ENCODE results near the gene FAIM2.

Gene FAIM2

GRCh38 chr12:49917166-49917787 is 13.6 kb upstream of the FAIM2 start:
- DNase-seq: peak; percentile 23

DNA sequence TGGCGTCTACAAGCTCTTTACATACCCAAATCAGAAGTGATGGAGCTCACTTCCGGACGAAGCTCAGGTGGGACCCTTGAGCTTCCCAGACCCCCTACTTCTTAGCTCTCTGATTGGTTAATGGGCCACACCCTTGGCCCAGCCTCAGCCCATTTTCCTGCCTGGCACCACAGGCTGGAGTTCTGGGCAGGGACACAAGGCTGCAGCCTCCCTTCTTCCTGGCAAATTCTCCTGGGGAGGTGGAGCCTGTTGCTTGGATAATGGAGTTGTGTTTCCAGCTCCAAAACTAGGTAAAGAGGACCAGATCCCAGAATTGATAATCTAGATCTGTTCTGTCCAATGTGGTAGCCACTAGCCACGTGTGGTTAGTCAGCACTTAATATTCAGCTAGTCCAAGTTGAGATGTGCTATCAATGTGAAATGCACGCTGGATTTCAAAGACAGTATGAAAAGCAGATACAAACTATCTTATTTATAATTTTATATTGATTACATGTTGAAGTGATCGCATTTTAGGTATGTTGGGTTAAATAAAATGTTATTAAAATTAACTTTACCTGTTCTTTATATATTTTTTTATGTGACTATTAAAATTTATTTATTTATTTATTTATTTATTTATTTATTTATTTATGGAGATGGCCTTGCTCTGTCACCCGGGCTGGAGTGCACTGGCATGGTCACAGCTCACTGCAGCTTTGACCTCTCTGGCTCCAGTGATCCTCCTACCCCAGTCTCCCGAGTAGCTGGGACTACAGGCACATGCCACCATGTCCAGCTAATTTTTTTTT is 12.6 kb upstream of the FAIM2 start:
- no peak for DNase-seq

DNA sequence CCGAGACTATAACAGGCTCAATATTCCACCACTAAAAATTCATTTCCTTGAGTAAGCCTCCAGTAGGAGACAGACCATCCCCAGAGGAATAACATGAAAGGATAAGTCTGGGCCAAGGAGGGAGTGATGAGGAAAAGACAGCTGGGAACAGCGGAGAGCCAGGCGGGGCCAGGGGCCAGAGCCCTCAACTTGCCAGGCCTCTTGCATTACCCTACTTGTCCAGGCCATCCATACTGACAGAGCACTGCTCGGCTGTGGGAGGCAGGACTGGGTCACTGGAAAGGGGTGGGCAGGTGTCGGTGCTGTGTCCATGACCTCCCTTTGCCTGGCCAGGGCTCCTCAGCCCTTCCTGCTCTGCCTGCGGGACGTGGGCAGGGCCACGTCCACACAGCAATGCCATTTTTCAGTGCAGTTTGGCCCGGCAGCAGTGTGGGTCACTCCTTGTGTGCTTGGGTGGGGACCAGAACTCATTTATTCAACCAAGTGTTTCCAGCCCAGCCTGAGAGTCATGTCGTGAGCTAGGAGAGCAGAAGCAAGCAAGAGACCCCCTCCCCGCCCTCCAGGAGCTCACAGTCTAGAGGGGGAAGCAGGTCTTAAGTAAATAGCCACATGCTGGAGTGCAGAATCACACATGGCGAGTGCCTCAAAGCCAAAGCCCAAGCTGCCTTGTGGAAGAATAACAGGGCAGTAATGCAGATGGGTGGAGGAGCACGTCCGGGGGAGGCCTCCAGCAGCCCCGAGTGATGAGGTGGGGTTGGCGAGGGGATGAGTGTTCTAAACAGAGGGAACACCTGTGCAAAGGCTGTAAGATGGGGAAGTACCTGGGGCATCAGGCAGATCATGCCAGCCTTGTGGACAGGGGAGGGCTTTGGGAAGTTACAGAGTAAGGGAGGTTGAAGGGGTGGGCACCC is 8.9 kb upstream of the FAIM2 start:
- DNase-seq: no peak

DNA sequence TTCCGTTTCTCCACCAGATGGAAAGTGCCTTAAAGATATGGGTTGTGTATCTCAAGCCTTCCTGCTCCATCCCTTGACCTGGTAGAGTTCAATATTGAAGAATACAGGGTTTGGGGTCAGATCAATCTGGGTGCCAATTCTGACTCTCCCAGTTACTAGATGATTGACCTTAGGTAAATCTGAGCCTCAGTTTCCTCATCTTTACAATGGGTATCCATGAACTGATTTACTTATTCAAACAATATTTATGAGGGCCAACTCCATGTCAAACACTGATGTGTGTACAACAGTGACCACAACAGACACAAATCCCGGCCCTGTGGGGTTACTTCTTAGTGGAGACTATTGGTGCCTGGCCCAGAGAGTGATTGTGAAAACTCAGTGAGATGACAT is 7.5 kb upstream of the FAIM2 start:
- DNase-seq: no peak

- no peak for DNase-seq
These were observed 6.9 kb upstream of the FAIM2 start for GRCh38 chr12:49910331-49911212.

GRCh38 chr12:49909826-49910225 is 6.1 kb upstream of the FAIM2 start:
- no peak for DNase-seq

GRCh38 chr12:49909356-49909755 is 5.7 kb upstream of the FAIM2 start:
- DNase-seq: no peak

GRCh38 chr12:49907352-49907751 is 3.7 kb upstream of the FAIM2 start:
- DNase-seq: no peak

DNA sequence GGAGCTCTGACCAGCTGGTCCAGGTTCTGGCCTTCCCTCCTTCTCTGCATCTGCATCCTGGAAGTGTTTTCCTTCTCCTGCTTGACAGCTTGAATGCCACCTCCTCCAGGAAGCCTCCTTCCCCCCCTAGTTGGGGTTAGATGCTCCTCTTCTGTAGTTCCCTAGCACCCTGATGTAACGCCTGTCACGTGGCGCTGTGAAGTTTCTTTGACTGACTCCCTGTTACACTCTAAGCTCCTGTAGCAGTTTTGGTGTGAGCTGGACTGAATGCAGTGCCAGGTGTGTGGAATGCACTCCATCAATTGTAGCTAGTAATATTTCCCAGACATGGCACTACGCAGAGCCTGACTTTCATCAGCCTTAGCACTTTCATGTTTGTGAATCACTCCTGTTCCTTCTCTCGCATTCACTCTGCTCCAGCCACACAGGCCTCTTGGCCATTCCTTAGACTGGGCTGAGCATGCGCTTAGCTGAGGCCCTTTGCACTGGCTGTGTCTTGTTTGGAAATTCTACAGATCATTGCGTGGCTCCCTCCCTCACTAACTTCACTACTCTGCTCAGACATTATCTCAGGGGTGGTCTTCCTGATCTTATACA is 2.1 kb upstream of the FAIM2 start:
- no peak for DNase-seq

- DNase-seq: no peak
These were observed 901 bp upstream of the FAIM2 start for GRCh38 chr12:49904601-49905000.

GRCh38 chr12:49903351-49903699 is 375 bp downstream of the FAIM2 start:
- no peak for DNase-seq

GRCh38 chr12:49902399-49903350 is 1.0 kb downstream of the FAIM2 start:
- DNase-seq: no peak

- no peak for DNase-seq
These were observed 1.7 kb downstream of the FAIM2 start for GRCh38 chr12:49901986-49902385.

DNA sequence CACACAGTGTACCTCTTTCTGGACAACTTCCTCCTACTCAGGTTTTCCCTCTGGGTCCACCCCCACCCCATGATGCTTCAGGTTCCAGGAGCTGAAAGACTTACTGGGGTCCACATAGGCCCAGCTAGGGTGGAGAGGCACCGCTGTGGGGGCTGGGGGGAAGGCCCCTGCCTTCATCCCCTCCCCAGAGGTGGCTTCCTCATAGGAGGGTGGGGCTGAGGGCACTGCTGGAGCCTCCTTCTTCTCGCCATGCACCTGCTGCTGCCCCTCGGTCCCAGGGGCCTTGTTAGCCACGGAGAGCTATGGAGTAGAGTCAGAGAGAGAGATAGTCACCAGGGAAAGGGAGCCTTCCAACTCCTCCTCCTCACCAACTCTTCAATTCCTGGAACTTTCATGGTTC is 2.7 kb downstream of the FAIM2 start:
- DNase-seq: no peak

GRCh38 chr12:49900371-49900770 is 3.3 kb downstream of the FAIM2 start:
- no peak for DNase-seq

GRCh38 chr12:49899921-49900320 is 3.8 kb downstream of the FAIM2 start:
- DNase-seq: no peak

DNA sequence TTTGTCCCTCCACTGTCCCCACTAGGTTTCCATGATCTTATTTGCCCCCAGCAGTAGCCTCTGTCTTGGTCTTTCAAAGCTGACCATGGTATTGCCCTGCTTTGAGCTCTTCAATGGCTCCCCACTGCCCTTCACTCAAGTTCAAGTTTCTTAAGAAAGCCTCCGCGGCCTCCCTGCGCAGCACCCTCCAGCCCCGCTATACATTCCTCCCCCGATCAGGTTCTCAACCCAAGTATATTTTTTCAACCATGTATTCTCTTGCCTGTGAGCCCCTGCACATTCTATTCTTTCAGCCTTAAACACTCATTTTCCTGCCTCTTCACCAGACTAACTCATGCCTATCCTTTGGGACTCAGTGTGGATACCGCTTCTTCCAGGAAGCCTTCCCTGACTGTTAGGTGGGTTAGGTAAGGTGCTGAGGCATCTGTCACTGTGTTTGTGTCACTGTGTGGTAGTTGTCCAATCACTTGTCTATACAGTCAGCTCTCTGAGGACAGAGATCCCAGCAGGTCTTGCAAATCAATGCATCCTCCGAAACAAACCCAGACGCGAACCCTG is 4.3 kb downstream of the FAIM2 start:
- no peak for DNase-seq

- DNase-seq: no peak
These were observed 6.4 kb downstream of the FAIM2 start for GRCh38 chr12:49897276-49897675.

DNA sequence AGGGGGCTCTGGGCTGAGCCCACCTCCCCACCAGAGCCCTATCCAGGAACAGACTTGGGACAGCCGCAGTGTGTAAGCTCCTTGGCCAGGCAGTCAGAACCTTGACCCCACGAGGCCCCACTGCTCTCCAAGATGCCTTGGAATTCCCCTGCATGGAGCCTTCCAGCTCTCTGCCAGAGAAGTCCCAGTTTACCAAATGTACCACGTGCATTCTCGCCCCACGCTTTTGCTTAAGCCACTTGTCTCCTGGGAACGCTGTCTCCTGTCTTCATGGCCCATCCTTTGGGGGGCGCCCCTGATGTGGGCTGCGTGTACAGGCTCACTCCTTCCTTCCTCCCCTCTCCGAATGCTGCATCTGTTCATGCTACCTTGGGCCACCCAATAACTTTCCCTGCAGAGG is 7.9 kb downstream of the FAIM2 start:
- DNase-seq: no peak

DNA sequence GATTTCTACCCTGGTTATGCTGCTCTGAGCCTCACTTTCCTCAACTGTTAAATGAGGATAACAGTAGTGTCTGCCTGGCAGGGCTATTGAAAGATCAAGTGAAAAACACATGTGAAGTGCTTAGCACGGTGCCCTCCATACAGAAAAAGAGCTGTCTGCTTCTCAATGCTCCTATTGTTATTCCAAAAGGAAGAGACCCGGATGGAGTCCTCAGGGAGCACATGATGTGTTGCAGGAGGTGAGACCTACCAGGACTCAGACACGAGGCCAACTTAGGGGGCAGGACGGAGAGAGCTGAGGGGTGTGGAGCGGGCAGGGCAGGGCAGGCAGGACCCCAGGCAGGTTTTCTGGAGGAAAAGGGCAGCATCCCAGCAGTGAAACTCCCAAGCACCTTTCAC is 8.9 kb downstream of the FAIM2 start:
- DNase-seq: no peak

All from NCI-H524 treated with DMSO at 0.1 percent for 48 hours (cell line).